ENCODE measurements around the gene REXO1. TPM values are rescaled to one million over a fixed set of nuclear protein-coding genes. Genes with fewer than 3 reads are reported as not detected.

The REXO1 gene
- polyA plus RNA-seq, 1 experiment: 5.4 TPM

GRCh38 chr19:1766800-1767352, 81.4 kb downstream of the REXO1 start:
- Histone ChIP-seq H3K9me3 (ENCODE audit: control insufficient read depth, insufficient read depth, low read length) (peaks cover 4% of the 10 kb centered on the region), H3K27me3 (ENCODE audit: control insufficient read depth, insufficient read depth, low read length) (peaks cover 70% of the 10 kb centered on the region), H3K4me3 (ENCODE audit: low read depth, low read length) (no peak overlapping the region), H3K27ac (ENCODE audit: low read depth, low read length) (no peak overlapping the region)
- no peak for DNase-seq (ENCODE audit: low read depth, low spot score)
- TF ChIP-seq CTCF (IDR thresholded peaks at IDR 0.05; ENCODE audit: low read depth, low read length): no peak
- ChIA-PET CTCF (interaction anchor here (0.6 to 3.3 kb wide), 10 partner anchors 14 to 221 kb away, joined by 3 to 19 read pairs (median 4); no protein-coding TSS in a partner anchor), POLR2A (no interaction called here)

- H3K27ac ChIP-seq (ENCODE audit: low read depth, low read length): no peak overlapping the region
These were observed 82.1 kb downstream of the REXO1 start for GRCh38 chr19:1765904-1766799.

More at GRCh38 chr19:1765904-1766799, 82.1 kb downstream of the REXO1 start:
- peaks cover 4% of the 10 kb centered on the region for H3K9me3 ChIP-seq (ENCODE audit: control insufficient read depth, insufficient read depth, low read length)
- CTCF ChIA-PET: interaction anchor here (0.6 to 3.3 kb wide), 10 partner anchors 15 to 220 kb away, joined by 3 to 19 read pairs (median 4); no protein-coding TSS in a partner anchor
- H3K27me3 ChIP-seq (ENCODE audit: control insufficient read depth, insufficient read depth, low read length): peaks cover 73% of the 10 kb centered on the region
- TF ChIP-seq CTCF (IDR thresholded peaks at IDR 0.05; ENCODE audit: low read depth, low read length): no peak
- DNase-seq (ENCODE audit: low read depth, low spot score): no peak
- H3K4me3 ChIP-seq (ENCODE audit: low read depth, low read length): no peak overlapping the region
- POLR2A ChIA-PET: no interaction called here

Other genes starting within 250 kb of the REXO1 start
- gene UQCR11, start 243.0 kb downstream of the REXO1 start, polyA plus RNA-seq (2011; rRNA removed): 153 and 166 TPM in 2 replicates
- 47.3 and 51.7 TPM in 2 replicates for gene TCF3, start 195.9 kb downstream of the REXO1 start, polyA plus RNA-seq (2011; rRNA removed)
- not detected in 2 replicates for gene ONECUT3, start 95.0 kb downstream of the REXO1 start, polyA plus RNA-seq (2011; rRNA removed)
- 2.7 and 2.8 TPM in 2 replicates for gene ATP8B3, start 36.2 kb downstream of the REXO1 start, polyA plus RNA-seq (2011; rRNA removed)
- 3.4 and 4.4 TPM in 2 replicates for gene KLF16, start 15.1 kb upstream of the REXO1 start, polyA plus RNA-seq (2011; rRNA removed)
- 30.8 and 54.5 TPM in 2 replicates for gene ABHD17A, start 37.0 kb upstream of the REXO1 start, polyA plus RNA-seq (2011; rRNA removed)
- 0.35 and 0.55 TPM in 2 replicates for gene ADAT3, start 56.9 kb upstream of the REXO1 start, polyA plus RNA-seq (2011; rRNA removed)
- 6.7 and 10.7 TPM in 2 replicates for gene SCAMP4, start 56.9 kb upstream of the REXO1 start, polyA plus RNA-seq (2011; rRNA removed)
- 22.9 and 32.0 TPM in 2 replicates for gene CSNK1G2, start 92.7 kb upstream of the REXO1 start, polyA plus RNA-seq (2011; rRNA removed)
- gene BTBD2, start 167.2 kb upstream of the REXO1 start, polyA plus RNA-seq (2011; rRNA removed): 25.5 and 46.5 TPM in 2 replicates
- gene MKNK2, start 202.8 kb upstream of the REXO1 start, polyA plus RNA-seq (2011; rRNA removed): 31.1 and 35.4 TPM in 2 replicates
- gene MOB3A, start 247.8 kb upstream of the REXO1 start, polyA plus RNA-seq (2011; rRNA removed): 20.5 and 25.3 TPM in 2 replicates
- 0.56 and 0.84 TPM in 2 replicates for gene IZUMO4, start 248.4 kb upstream of the REXO1 start, polyA plus RNA-seq (2011; rRNA removed)